SU-DHL-6 (cell line): ENCODE measurements around the gene ANXA2R.
"Not testable (repeated sequence)": the region's sequence is repeated elsewhere in the genome, so short reads cannot be mapped to it uniquely, and the experiment has no call there.

Source experiments
- H2AFZ ChIP-seq: fragments of 200-600 bp; sonication (generic); 2 replicates; pipeline ENCODE4 v1.6.1; 2014; ENCODE audit warnings: low read depth, mild to moderate bottlenecking, moderate library complexity, mixed read lengths, antibody characterized with exemption, low read length; ENCODE audit not compliant: severe bottlenecking
- H3F3A ChIP-seq: fragments of 200-600 bp; shearing (Covaris generic); 2 replicates; pipeline ENCODE4 v1.6.0; 2016; ENCODE audit warnings: antibody characterized with exemption, mild to moderate bottlenecking; ENCODE audit not compliant: insufficient read depth
- H3K27ac ChIP-seq: fragments of 200-600 bp; sonication (generic); 2 replicates; pipeline ENCODE4 v1.5.1; 2016; ENCODE audit warnings: low read depth, mild to moderate bottlenecking, low read length, moderate library complexity, mixed read lengths
- H3K27me3 ChIP-seq: fragments of 200-600 bp; sonication (generic), shearing (Covaris generic); 2 replicates; pipeline ENCODE4 v1.6.0; 2014; ENCODE audit warnings: mild to moderate bottlenecking, low read length
- H3K36me3 ChIP-seq: fragments of 200-600 bp; sonication (generic); 2 replicates; pipeline ENCODE4 v1.6.1; 2014; ENCODE audit warnings: mild to moderate bottlenecking, low read length, mixed read lengths
- H3K4me2 ChIP-seq: fragments of 300-600, 200-600 bp; shearing (Covaris generic), sonication (generic); 2 replicates; pipeline ENCODE4 v1.6.0; 2014; ENCODE audit warnings: low read length, low read depth, mild to moderate bottlenecking; ENCODE audit not compliant: poor library complexity, severe bottlenecking
- H3K4me3 ChIP-seq: fragments of 200-600 bp; sonication (generic); 2 replicates; pipeline ENCODE4 v1.5.1; 2014; ENCODE audit warnings: antibody characterized with exemption, low read length, mild to moderate bottlenecking, mixed read lengths; ENCODE audit not compliant: insufficient read depth, poor library complexity, severe bottlenecking
- H3K79me2 ChIP-seq: fragments of 200-600 bp; sonication (generic); 2 replicates; pipeline ENCODE4 v1.6.1; 2014; ENCODE audit warnings: mild to moderate bottlenecking, low read length, moderate library complexity; ENCODE audit not compliant: insufficient read depth
- H3K9ac ChIP-seq: fragments of 200-600 bp; sonication (generic); 2 replicates; pipeline ENCODE4 v1.7.0; 2014; ENCODE audit warnings: mild to moderate bottlenecking, low read length
- H3K9me2 ChIP-seq: fragments of 200-600 bp; sonication (generic); replicated peaks from 2 replicates; pipeline ENCODE4 v1.6.1; 2014; ENCODE audit warnings: low read length; ENCODE audit not compliant: insufficient read depth
- H3K9me3 ChIP-seq: fragments of 200-600 bp; sonication (generic); 2 replicates; pipeline ENCODE4 v1.6.1; 2014; ENCODE audit warnings: low read length, mixed read lengths; ENCODE audit not compliant: insufficient read depth
- H4K20me1 ChIP-seq: fragments of 200-600 bp; sonication (generic); 2 replicates; pipeline ENCODE4 v1.6.1; 2014; ENCODE audit warnings: low read depth, mild to moderate bottlenecking, antibody characterized with exemption, low read length, moderate library complexity, mixed read lengths
- EZH2phosphoT487 ChIP-seq: fragments of 200-600 bp; sonication (generic), shearing (Covaris generic); conservative IDR thresholded peaks from 2 replicates; pipeline ENCODE4 v1.6.1; 2018; ENCODE audit warnings: mild to moderate bottlenecking, antibody characterized with exemption, low read length, moderate library complexity, mixed read lengths
- TF ChIP-seq, protein P1 (sequence below): fragments of 200-600 bp; sonication (generic); IDR thresholded peaks from one replicate; pipeline ENCODE4 v1.5.1; 2017; ENCODE audit warnings: antibody characterized with exemption, mild to moderate bottlenecking, low read length, moderate library complexity; ENCODE audit not compliant: insufficient read depth, poor library complexity, severe bottlenecking

Gene ANXA2R

DNA sequence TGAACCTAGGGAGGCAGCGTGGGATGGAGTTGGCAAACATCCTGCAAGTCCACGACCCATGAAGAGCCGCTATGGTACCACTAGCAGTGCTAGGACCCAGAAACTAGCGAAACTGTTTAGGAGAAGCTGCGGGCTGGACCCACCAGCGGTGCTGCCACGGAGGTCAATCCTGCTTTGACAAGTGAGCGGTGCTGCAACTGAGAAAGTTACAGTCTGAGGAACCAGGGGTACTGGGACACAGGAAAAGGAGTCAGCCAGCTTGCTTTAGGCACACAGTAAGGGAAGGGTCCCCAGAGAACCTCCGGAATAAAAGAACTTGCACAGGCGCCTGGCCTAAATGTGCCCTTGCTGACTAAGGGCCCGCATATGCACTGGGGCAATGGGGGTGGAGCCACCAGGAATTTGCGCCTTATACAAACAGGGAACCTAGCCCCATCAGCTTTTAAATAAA lies 23.6 kb upstream of the ANXA2R start:
- Histone ChIP-seq H3F3A (peaks cover 8% of the 10 kb centered on the region), H3K9me2 (no peaks in the 10 kb centered on the region), H4K20me1 (no peaks in the 10 kb centered on the region), H3K36me3 (no peaks in the 10 kb centered on the region), H3K27ac (no peak overlapping the region), H3K4me2 (no peak overlapping the region), H3K9me3 (no peaks in the 10 kb centered on the region), H2AFZ (no peak overlapping the region), H3K27me3 (no peaks in the 10 kb centered on the region), H3K79me2 (peaks cover 20% of the 10 kb centered on the region), H3K9ac (no peak overlapping the region), H3K4me3 (no peak overlapping the region)
- TF ChIP-seq EZH2phosphoT487: no peak
- TF ChIP-seq, protein P1, sequence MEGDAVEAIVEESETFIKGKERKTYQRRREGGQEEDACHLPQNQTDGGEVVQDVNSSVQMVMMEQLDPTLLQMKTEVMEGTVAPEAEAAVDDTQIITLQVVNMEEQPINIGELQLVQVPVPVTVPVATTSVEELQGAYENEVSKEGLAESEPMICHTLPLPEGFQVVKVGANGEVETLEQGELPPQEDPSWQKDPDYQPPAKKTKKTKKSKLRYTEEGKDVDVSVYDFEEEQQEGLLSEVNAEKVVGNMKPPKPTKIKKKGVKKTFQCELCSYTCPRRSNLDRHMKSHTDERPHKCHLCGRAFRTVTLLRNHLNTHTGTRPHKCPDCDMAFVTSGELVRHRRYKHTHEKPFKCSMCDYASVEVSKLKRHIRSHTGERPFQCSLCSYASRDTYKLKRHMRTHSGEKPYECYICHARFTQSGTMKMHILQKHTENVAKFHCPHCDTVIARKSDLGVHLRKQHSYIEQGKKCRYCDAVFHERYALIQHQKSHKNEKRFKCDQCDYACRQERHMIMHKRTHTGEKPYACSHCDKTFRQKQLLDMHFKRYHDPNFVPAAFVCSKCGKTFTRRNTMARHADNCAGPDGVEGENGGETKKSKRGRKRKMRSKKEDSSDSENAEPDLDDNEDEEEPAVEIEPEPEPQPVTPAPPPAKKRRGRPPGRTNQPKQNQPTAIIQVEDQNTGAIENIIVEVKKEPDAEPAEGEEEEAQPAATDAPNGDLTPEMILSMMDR: no peak

DNA sequence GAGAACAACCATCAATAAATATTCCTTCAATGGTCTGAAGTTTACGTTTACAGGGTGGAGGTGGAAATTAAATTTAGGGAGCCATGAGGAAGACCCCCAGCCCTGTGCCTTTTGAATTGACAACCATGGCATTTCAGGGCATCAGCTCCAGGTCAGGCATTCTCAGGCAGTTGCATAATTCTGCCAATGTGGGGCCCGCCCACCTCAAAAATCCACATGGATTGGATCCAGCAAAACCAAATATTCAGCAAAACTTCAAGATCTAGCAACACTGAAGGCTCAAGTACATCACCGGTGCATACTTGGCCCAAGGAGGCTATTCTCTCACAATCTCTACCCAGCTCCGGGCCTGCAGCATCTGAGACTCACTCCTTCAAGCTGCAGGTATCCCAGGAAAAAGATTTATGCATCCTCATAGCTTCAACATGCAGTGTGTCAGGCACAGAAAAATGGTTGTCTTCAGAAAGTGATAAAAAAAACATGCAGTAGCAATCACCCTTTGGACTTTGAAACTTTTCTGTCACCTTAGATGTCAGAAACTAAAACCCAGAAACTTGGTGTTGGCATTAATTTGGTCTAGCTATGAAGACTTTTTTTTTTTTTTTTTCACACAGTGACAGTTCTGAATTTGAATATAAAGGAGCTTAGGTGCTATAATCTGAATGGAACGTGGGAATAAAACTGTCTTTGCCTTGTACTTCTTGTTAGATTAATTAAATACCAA lies 21.4 kb upstream of the ANXA2R start:
- Histone ChIP-seq H3K9me3 (no peaks in the 10 kb centered on the region), H3K9me2 (no peaks in the 10 kb centered on the region), H2AFZ (no peak overlapping the region), H3K27ac (no peak overlapping the region), H3K9ac (no peak overlapping the region), H3K27me3 (no peaks in the 10 kb centered on the region), H3F3A (peaks cover 8% of the 10 kb centered on the region), H4K20me1 (no peaks in the 10 kb centered on the region), H3K4me3 (no peak overlapping the region), H3K36me3 (no peaks in the 10 kb centered on the region), H3K79me2 (peaks cover 4% of the 10 kb centered on the region; the same call in 1 of the 2 replicates), H3K4me2 (no peak overlapping the region)
- no peak for TF ChIP-seq EZH2phosphoT487
- TF ChIP-seq, protein P1: no peak

GRCh38 chr5:43060020-43060419 lies 19.9 kb upstream of the ANXA2R start:
- H3K4me2 ChIP-seq, H3K9me3 ChIP-seq, H2AFZ ChIP-seq, H3K79me2 ChIP-seq, H3K9ac ChIP-seq, H3K4me3 ChIP-seq, H4K20me1 ChIP-seq, H3K9me2 ChIP-seq, H3K27me3 ChIP-seq, H3F3A ChIP-seq, H3K36me3 ChIP-seq, H3K27ac ChIP-seq: not testable (repeated sequence)

- not testable (repeated sequence) for H2AFZ ChIP-seq, H3K36me3 ChIP-seq, H3K79me2 ChIP-seq, H4K20me1 ChIP-seq, H3F3A ChIP-seq, H3K9me3 ChIP-seq, H3K9me2 ChIP-seq, H3K4me2 ChIP-seq, H3K27me3 ChIP-seq, H3K4me3 ChIP-seq, H3K9ac ChIP-seq, H3K27ac ChIP-seq
Measured at GRCh38 chr5:43055098-43055497, 15.0 kb upstream of the ANXA2R start.
